A549 (cell line): ENCODE data around the gene HPN. TPM values are rescaled to one million over a fixed set of nuclear protein-coding genes. Genes with fewer than 3 reads are reported as not detected.

ENCODE experiments used
- ATAC-seq, 2 experiments: fragments of 200-7000 bp in 1 of 2; fragments of >200 bp in 1 of 2; cut with Nextera tagmentation in 1 of 2; cut with Tn5 transposase in 1 of 2; 3 replicates each; pipeline versions ENCODE4 v1.8.0 to v1.9.1; 2018 to 2020; ENCODE audit warnings: mild to moderate bottlenecking in 1 of 2, moderate library complexity in 1 of 2
- CTCF ChIA-PET: fragments of 300-600 bp; sonication (Branson Sonifier 250); formaldehyde crosslinking; extraction: SDS; loops from one replicate; lab custom pipeline; 2021; ENCODE audit warnings: antibody characterized with exemption, inconsistent platforms; lab: Yijun Ruan, JAX
- POLR2A ChIA-PET: fragments of 350-600 bp; formaldehyde crosslinking; extraction: SDS; loops from one replicate; lab custom pipeline; 2021; ENCODE audit warnings: antibody characterized with exemption, inconsistent platforms; lab: Yijun Ruan, JAX
- DNase-seq, 2 experiments: peaks; one replicate each; pipeline versions ENCODE4 v3.0.0 to v3.0.0-alpha.2; 2011 to 2016; ENCODE audit warnings: low read depth in 1 of 2, low spot score in 1 of 2
- FAIRE-seq: peaks from 2 replicates; lab custom pipeline; 2011; peaks lifted over from hg19 to GRCh38; lab: Jason Lieb, UNC
- H3K27ac ChIP-seq, 2 experiments: fragments of >200 bp; sonication (Bioruptor Twin); formaldehyde crosslinking; 3 replicates each; pipeline ENCODE4 v1.5.1; 2016 to 2017
- H3K4me1 ChIP-seq: fragments of >200 bp; sonication (Bioruptor Twin); formaldehyde crosslinking; 3 replicates; pipeline ENCODE4 v1.6.1; 2016
- H3K4me2 ChIP-seq: fragments of >200 bp; sonication (Bioruptor Twin); formaldehyde crosslinking; 3 replicates; pipeline ENCODE4 v1.6.1; 2016
- H3K4me3 ChIP-seq: fragments of >200 bp; sonication (Bioruptor Twin); formaldehyde crosslinking; 3 replicates; pipeline ENCODE4 v1.5.1; 2016
- H3K9me3 ChIP-seq: fragments of >200 bp; sonication (Bioruptor Twin); formaldehyde crosslinking; 3 replicates; pipeline ENCODE4 v1.6.1; 2016
- ATOH8 ChIP-seq: fragments of 250-450 bp; sonication (Bioruptor Pico); IDR thresholded peaks from 2 replicates; pipeline ENCODE4 v1.5.0; 2020; ENCODE audit warnings: low read depth, mild to moderate bottlenecking, moderate library complexity
- BCL3 ChIP-seq: fragments of >200 bp; sonication (Bioruptor Twin); formaldehyde crosslinking; IDR thresholded peaks from 3 replicates; pipeline ENCODE4 v1.6.1; 2016
- BHLHE40 ChIP-seq: IDR thresholded peaks from 2 replicates; pipeline ENCODE4 v1.6.1; 2012; ENCODE audit warnings: low read depth, low read length, inconsistent platforms
- CEBPB ChIP-seq, 2 experiments: fragments of >200 bp in 1 of 2; sonication (Bioruptor Twin) in 1 of 2; formaldehyde crosslinking in 1 of 2; IDR thresholded peaks; 2 replicates each; pipeline ENCODE4 v1.6.1; 2012 to 2016
- CHD4 ChIP-seq: fragments of 200-600 bp; sonication (generic); IDR thresholded peaks from 2 replicates; pipeline ENCODE4 v1.6.1; 2016; ENCODE audit warnings: antibody characterized with exemption, mild to moderate bottlenecking, borderline replicate concordance
- CTCF ChIP-seq: fragments of >200 bp; sonication (Bioruptor Twin); formaldehyde crosslinking; IDR thresholded peaks from 3 replicates; pipeline ENCODE4 v1.5.1; 2016
- E2F6 ChIP-seq: IDR thresholded peaks from 2 replicates; pipeline ENCODE4 v1.6.1; 2012; ENCODE audit warnings: low read depth, borderline replicate concordance
- EHF ChIP-seq: fragments of 250-450 bp; sonication (Bioruptor Pico); IDR thresholded peaks from 2 replicates; pipeline ENCODE4 v1.5.0; 2020; ENCODE audit warnings: mild to moderate bottlenecking
- ELK1 ChIP-seq: fragments of 150-350 bp; IDR thresholded peaks from 2 replicates; pipeline ENCODE4 v1.6.1; 2014; ENCODE audit warnings: low read depth, mild to moderate bottlenecking, low read length
- EP300 ChIP-seq, 2 experiments: fragments of >200 bp; sonication (Bioruptor Twin); formaldehyde crosslinking; IDR thresholded peaks; 2 replicates in 1 of 2; 3 replicates in 1 of 2; pipeline ENCODE4 v1.6.1; 2016 to 2017
- FOSL2 ChIP-seq, 2 experiments: fragments of 450-650 bp in 1 of 2; fragments of >200 bp in 1 of 2; sonication (Bioruptor Twin) in 1 of 2; formaldehyde crosslinking; IDR thresholded peaks; 2 replicates each; pipeline versions ENCODE4 v1.5.0 to v1.6.1; 2016 to 2020; ENCODE audit warnings: mild to moderate bottlenecking in 1 of 2, moderate library complexity in 1 of 2
- FOXS1 ChIP-seq: fragments of 250-450 bp; sonication (Bioruptor Pico); IDR thresholded peaks from 2 replicates; pipeline ENCODE4 v1.5.0; 2020; ENCODE audit warnings: mild to moderate bottlenecking, moderate library complexity
- GATA3 ChIP-seq: IDR thresholded peaks from 2 replicates; pipeline ENCODE4 v1.6.1; 2012; ENCODE audit warnings: borderline replicate concordance
- HDAC2 ChIP-seq: fragments of 200-600 bp; sonication (generic); IDR thresholded peaks from 2 replicates; pipeline ENCODE4 v1.6.1; 2016
- HEYL ChIP-seq: fragments of 250-450 bp; sonication (Bioruptor Pico); IDR thresholded peaks from 2 replicates; pipeline ENCODE4 v1.8.0; 2021; ENCODE audit warnings: mild to moderate bottlenecking, moderate library complexity
- JUN ChIP-seq, 2 experiments: fragments of >200 bp; sonication (Bioruptor Twin); formaldehyde crosslinking; IDR thresholded peaks; 2 replicates in 1 of 2; 3 replicates in 1 of 2; pipeline ENCODE4 v1.6.1; 2016 to 2017
- MAX ChIP-seq: IDR thresholded peaks from 2 replicates; pipeline ENCODE4 v1.6.1; 2012
- MAZ ChIP-seq: fragments of 150-350 bp; IDR thresholded peaks from 2 replicates; pipeline ENCODE4 v1.6.1; 2014; ENCODE audit warnings: antibody characterized with exemption, low read depth, low read length, borderline replicate concordance
- MYC ChIP-seq: IDR thresholded peaks from 2 replicates; pipeline ENCODE4 v1.6.1; 2012; ENCODE audit warnings: mild to moderate bottlenecking, inconsistent platforms, low read length, improper control_type of control experiment, borderline replicate concordance
- PBX3 ChIP-seq: IDR thresholded peaks from 2 replicates; pipeline ENCODE4 v1.6.1; 2012
- RAD21 ChIP-seq, 2 experiments: fragments of >200 bp in 1 of 2; sonication (Bioruptor Twin) in 1 of 2; formaldehyde crosslinking in 1 of 2; IDR thresholded peaks in 1 of 2; conservative IDR thresholded peaks in 1 of 2; 2 replicates in 1 of 2; 3 replicates in 1 of 2; pipeline ENCODE4 v1.6.1; 2012 to 2018; ENCODE audit warnings: inconsistent platforms in 1 of 2
- RARB ChIP-seq: fragments of 250-450 bp; sonication (Bioruptor Pico); IDR thresholded peaks from 2 replicates; pipeline ENCODE4 v1.8.0; 2021; ENCODE audit warnings: mild to moderate bottlenecking, moderate library complexity
- RCOR1 ChIP-seq: fragments of 150-350 bp; IDR thresholded peaks from 2 replicates; pipeline ENCODE4 v1.6.1; 2014; ENCODE audit warnings: antibody characterized with exemption, low read length, low read depth
- RFX5 ChIP-seq: fragments of 450-650 bp; IDR thresholded peaks from 2 replicates; pipeline ENCODE4 v1.7.1; 2014; ENCODE audit warnings: antibody characterized with exemption, mild to moderate bottlenecking, moderate library complexity
- RNF2 ChIP-seq: fragments of 200-600 bp; sonication (generic); IDR thresholded peaks from 2 replicates; pipeline ENCODE4 v1.6.1; 2016; ENCODE audit warnings: low read depth, mild to moderate bottlenecking, antibody characterized with exemption, moderate library complexity, borderline replicate concordance
- SMC3 ChIP-seq: fragments of >200 bp; sonication (Bioruptor Twin); formaldehyde crosslinking; IDR thresholded peaks from 3 replicates; pipeline ENCODE4 v1.6.1; 2018; ENCODE audit warnings: inconsistent platforms
- TFCP2L1 ChIP-seq: fragments of 250-450 bp; sonication (Bioruptor Pico); IDR thresholded peaks from 2 replicates; pipeline ENCODE4 v1.5.0; 2021; ENCODE audit warnings: mild to moderate bottlenecking
- ZC3H11A ChIP-seq: fragments of 450-650 bp; IDR thresholded peaks from 2 replicates; pipeline ENCODE4 v1.6.1; 2014; ENCODE audit warnings: antibody characterized with exemption, mild to moderate bottlenecking
- ZFP36 ChIP-seq: fragments of 450-650 bp; IDR thresholded peaks from 2 replicates; pipeline ENCODE4 v1.6.1; 2014; ENCODE audit warnings: borderline replicate concordance; ENCODE audit not compliant: partially characterized antibody
- WGBS: methylation state at CpG from one replicate; pipeline ENCODE4 v1.1.6; 2017; ENCODE audit errors: missing lambda C conversion rate; 5-methylcytosine and 5-hydroxymethylcytosine counted together
- polyA plus RNA-seq, 4 experiments: library from polyadenylated mRNA; depleted of rRNA in 3 of 4; stranded (reverse); fragments of >200 nt; fragmentation: RNase III in 1 of 4; extraction: RNeasy Plus Mini Kit Qiagen cat#74134 plus additional on column Dnase treatment in 1 of 4; gene quantifications; 2 replicates in 3 of 4; 3 replicates in 1 of 4; pipeline ENCODE4 v1.2.3, GENCODE V29; 2011 to 2017

The HPN gene
- polyA plus RNA-seq, 2 of the 4 experiments (the other 2 are of a cell fraction) = 0.06 to 0.08 TPM

GRCh38 chr19:34994286-34994642, 47.3 kb upstream of the HPN start (continued):
- TF ChIP-seq CTCF = no peak
- no peak for TF ChIP-seq ZFP36
- TF ChIP-seq RARB (CRISPR knock-in tag) = no peak
- no peak for TF ChIP-seq BHLHE40

- POLR2A ChIA-PET = interaction anchor here (2.8 kb wide), 1 partner anchor 12 kb away, joined by 33 read pairs; no protein-coding TSS in a partner anchor
- WGBS = 24% methylated on average over 17 of the region's 17 CpGs
- Histone ChIP-seq H3K4me2 (peak overlapping the region; percentile 77), H3K27ac (peak overlapping the region; percentile 94 to 95), H3K4me1 (peaks cover 57% of the 10 kb centered on the region), H3K9me3 (no peaks in the 10 kb centered on the region), H3K4me3 (0 out of 3 replicates have a peak overlapping the region, but pooled peaks have one; percentile 2)
- CTCF ChIA-PET = interaction anchor here (0.6 to 61.4 kb wide), 10 partner anchors 5 to 286 kb away, joined by 3 to 1860 read pairs (median 6); partner anchors contain the start of genes GRAMD1A, LGI4, SCN1B and ZNF792
- FAIRE-seq (peak; percentile 98), ATAC-seq (peak; percentile 67 to 83), DNase-seq (peak; percentile 94 to 99)
- TF ChIP-seq RFX5 = no peak
- TF ChIP-seq PBX3 = peak; percentile 77; the same call in 1 of the 2 replicates
- TF ChIP-seq BCL3 = peak; percentile 90
- peak; percentile 27 to 32; a peak in 3 of 5 replicates for TF ChIP-seq RAD21 (conservative IDR thresholded peaks at IDR 0.05 in 1 of 2, IDR thresholded peaks at IDR 0.05 in 1 of 2)
- peak; percentile 43; the same call in 1 of the 2 replicates for TF ChIP-seq MYC
- peak; percentile 74 for TF ChIP-seq GATA3
- 0 out of 2 replicates have a peak, but pooled peaks have one; percentile 29 for TF ChIP-seq RCOR1
- peak; percentile 95 for TF ChIP-seq MAZ
- peak; percentile 62 to 69; a peak in 4 of 5 replicates for TF ChIP-seq JUN (IDR thresholded peaks at IDR 0.05)
- peak; percentile 15 to 52; a peak in 2 of 5 replicates for TF ChIP-seq EP300 (IDR thresholded peaks at IDR 0.05)
- no peak for TF ChIP-seq FOSL2 (IDR thresholded peaks at IDR 0.05)
- TF ChIP-seq FOSL2 (CRISPR knock-in tag; IDR thresholded peaks at IDR 0.05) = peak; percentile 41
- peak; percentile 50; the same call in 1 of the 2 replicates for TF ChIP-seq CHD4
- 0 out of 2 replicates have a peak, but pooled peaks have one; percentile 6 for TF ChIP-seq HEYL (CRISPR knock-in tag)
- no peak for TF ChIP-seq E2F6
- no peak for TF ChIP-seq RNF2
- peak; percentile 76; the same call in 1 of the 2 replicates for TF ChIP-seq MAX
- TF ChIP-seq EHF (CRISPR knock-in tag) = peak; percentile 86
- TF ChIP-seq HDAC2 = no peak
- no peak for TF ChIP-seq TFCP2L1
- peak; percentile 38; the same call in 2 of the 3 replicates for TF ChIP-seq SMC3
- peak; percentile 16; the same call in 1 of the 2 replicates for TF ChIP-seq FOXS1 (CRISPR knock-in tag)
- peak; percentile 3; the same call in 1 of the 2 replicates for TF ChIP-seq ZC3H11A
- no peak for TF ChIP-seq ELK1
- TF ChIP-seq ATOH8 (CRISPR knock-in tag) = peak; percentile 92
- 0 out of 4 replicates have a peak, but pooled peaks of 1 of the 2 experiments have one; percentile 34 for TF ChIP-seq CEBPB (IDR thresholded peaks at IDR 0.05)
Measured at GRCh38 chr19:34994643-34995541, 46.6 kb upstream of the HPN start.
